Pericardium fibroblast (primary cell): ENCODE measurements around the gene STX10. TPM values are rescaled to one million over a fixed set of nuclear protein-coding genes. Genes with fewer than 3 reads are reported as not detected.

Source experiments
- total RNA-seq: library from RNA; depleted of rRNA; stranded (reverse); fragments of >200 nt; gene quantifications from 2 replicates; pipeline ENCODE4 v1.2.3, GENCODE V29; 2015

The STX10 gene
- total RNA-seq, result 54.9 and 59.7 TPM in 2 replicates

GRCh38 chr19:13150187-13150930 is at the start of gene STX10, which contains the start of gene IER2:
TSS of gene STX10 (minus strand) at chr19:13150375. CDS start at chr19:13150173, 202 bp downstream.
TSS of gene IER2 (plus strand) at chr19:13150411. CDS start at chr19:13153187, 2,776 bp downstream.

GRCh38 chr19:13117772-13118423 is 32.3 kb downstream of the STX10 start, which contains the start of gene NACC1:
TSS of gene NACC1 (plus strand) at chr19:13118264. CDS start at chr19:13135208, 16,944 bp downstream.

GRCh38 chr19:13116282-13117175 is 33.6 kb downstream of the STX10 start, which contains the start of gene TRMT1:
TSS of gene TRMT1 (minus strand) at chr19:13116740. CDS start at chr19:13116399, 341 bp downstream.

GRCh38 chr19:13102666-13103580 is 47.3 kb downstream of the STX10 start, which contains the start of gene LYL1:
TSS of gene LYL1 (minus strand) at chr19:13102858. CDS start at chr19:13101171, 1,687 bp downstream.

Other genes with a start within 250 kb of the STX10 start
- not detected in 2 replicates for gene SYCE2, start 231.1 kb downstream of the STX10 start, total RNA-seq
- gene FARSA, start 216.7 kb downstream of the STX10 start, total RNA-seq, result 42.8 and 50.0 TPM in 2 replicates
- gene CALR, start 211.8 kb downstream of the STX10 start, total RNA-seq, result 809 and 1,214 TPM in 2 replicates
- gene RAD23A, start 204.5 kb downstream of the STX10 start, total RNA-seq, result 60.3 and 70.8 TPM in 2 replicates
- 47.1 and 57.1 TPM in 2 replicates for gene GADD45GIP1, start 193.2 kb downstream of the STX10 start, total RNA-seq
- not detected in 2 replicates for gene DAND5, start 180.8 kb downstream of the STX10 start, total RNA-seq
- 60.2 and 89.2 TPM in 2 replicates for gene NFIX, start 154.9 kb downstream of the STX10 start, total RNA-seq
- 5.8 and 6.1 TPM in 2 replicates for gene LYL1, start 47.5 kb downstream of the STX10 start, total RNA-seq
- gene TRMT1, start 33.6 kb downstream of the STX10 start, total RNA-seq, result 23.3 and 38.0 TPM in 2 replicates
- 37.4 and 49.7 TPM in 2 replicates for gene NACC1, start 32.1 kb downstream of the STX10 start, total RNA-seq
- gene IER2, start within 50 bp of the STX10 start, total RNA-seq, result 107 and 135 TPM in 2 replicates